LNCAP (cell line): ENCODE data around the gene NECTIN4.

Source experiments
- CTCF ChIP-seq: fragments of 450-650 bp; IDR thresholded peaks from 2 replicates; pipeline ENCODE4 v1.5.1; 2017; ENCODE audit warnings: mild to moderate bottlenecking

NECTIN4 gene

GRCh38 chr1:161089251-161089924, at the start of gene NECTIN4:
Gene NECTIN4 (minus strand): TSS chr1:161089558. CDS start chr1:161089296, 262 bp downstream.
- no peak for TF ChIP-seq CTCF

GRCh38 chr1:161138431-161138830, 49.1 kb upstream of the NECTIN4 start:
- no peak for TF ChIP-seq CTCF

DNA sequence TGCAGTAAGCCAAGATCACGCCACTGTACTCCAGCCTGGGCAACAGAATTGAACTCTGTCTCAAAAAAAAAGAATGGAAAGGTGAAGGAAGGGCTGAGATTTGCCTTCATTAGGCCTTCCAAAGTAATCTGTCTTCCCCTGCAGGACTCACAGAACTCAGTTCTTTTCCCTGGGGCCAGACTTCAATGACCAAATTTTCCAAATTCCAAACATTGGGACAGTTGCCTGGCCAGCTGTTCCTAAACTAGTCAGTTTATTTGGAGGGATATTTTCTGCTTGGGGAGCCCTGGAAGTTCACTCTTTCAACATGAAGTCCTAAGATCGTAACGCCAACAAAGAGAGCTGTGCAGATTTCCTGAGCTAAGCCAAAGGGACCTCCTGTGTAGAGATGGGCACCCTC, 48.5 kb upstream of the NECTIN4 start:
- TF ChIP-seq CTCF, result no peak

DNA sequence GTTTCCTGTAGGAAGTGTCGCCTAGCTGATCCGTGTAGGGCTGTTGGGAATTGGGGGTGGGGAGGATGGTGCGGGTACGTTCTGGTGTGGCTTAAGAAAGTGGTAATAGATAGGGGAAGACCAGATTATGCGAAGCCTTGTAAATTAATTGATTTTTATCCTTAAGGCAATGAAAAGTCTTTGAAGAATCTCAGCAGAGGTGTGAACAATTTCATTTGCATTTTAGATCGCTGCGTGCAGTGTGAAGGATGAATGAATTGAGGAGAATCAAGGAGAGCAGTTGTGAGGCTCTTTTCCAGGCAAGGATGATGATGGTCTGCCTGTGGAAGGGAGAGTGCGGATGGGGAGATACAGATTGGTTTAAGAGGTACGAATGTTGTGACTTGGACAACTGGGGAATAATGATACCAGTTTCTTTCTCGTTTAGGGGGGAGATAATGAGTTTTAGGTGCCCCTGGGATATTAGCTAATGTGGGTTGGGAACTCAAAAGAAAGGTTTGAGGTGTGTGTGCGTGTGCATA, 43.9 kb upstream of the NECTIN4 start:
- TF ChIP-seq CTCF, result no peak

- no peak; the same call in 1 of the 2 replicates for TF ChIP-seq CTCF
Observed at GRCh38 chr1:161132410-161133219, 43.3 kb upstream of the NECTIN4 start, which contains the start of gene DEDD. Gene DEDD (minus strand): TSS chr1:161132667. CDS start chr1:161124462, 8,205 bp downstream.

DNA sequence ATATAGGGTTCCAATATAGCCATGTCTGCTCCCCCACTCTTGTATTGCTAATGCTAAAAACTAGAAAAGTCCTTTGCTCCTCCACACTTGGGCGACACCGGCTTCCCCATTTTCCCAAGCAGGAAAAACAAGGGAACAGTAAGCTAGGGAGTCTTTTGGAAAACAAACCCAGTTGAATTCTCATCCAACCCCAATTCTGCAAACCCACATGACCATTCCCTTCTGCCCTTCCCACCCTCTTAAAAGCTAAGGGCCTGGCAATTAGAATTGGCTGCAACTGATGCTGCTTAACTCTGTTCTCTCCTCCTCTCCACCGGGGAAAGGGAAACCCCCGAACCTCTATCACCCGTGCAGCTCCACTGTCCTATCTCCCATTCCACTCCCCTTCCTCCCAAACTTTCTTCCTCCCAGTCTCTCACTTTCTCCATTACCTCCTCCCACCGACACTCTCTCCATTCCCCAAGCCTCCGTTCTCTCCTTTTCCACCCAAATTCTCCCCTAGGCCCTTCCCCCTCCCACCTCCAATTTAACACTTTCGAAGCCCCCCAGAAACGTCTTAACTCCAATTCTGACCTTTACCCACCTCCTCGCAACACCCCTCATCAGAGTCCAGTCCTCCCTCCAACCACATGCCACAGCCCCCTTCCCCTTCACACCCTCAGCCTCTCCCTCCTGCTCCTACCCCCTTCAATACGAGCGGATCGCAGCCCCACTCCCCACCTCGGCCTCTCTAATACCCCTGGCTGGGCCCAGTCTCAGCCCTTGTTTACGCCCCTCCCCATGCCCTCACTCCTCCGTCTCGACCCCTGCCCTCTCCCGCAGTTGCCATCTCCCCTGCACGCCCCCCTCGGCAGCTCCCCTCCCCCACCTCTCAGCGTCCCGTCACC, 42.4 kb upstream of the NECTIN4 start:
- no peak for TF ChIP-seq CTCF

GRCh38 chr1:161130266-161130665, 40.9 kb upstream of the NECTIN4 start:
- no peak for TF ChIP-seq CTCF
